ENCODE data around the gene RNU6-1.

- TF ChIP-seq CTCF (IDR thresholded peaks at IDR 0.05), result no peak
- TF ChIP-seq POLR2A (IDR thresholded peaks at IDR 0.05), result no peak
These were observed 19.5 kb downstream of the RNU6-1 start for GRCh38 chr15:67820122-67820991.
